Measurements from ENCODE around the gene STYK1. TPM values are rescaled to one million over a fixed set of nuclear protein-coding genes. Genes with fewer than 3 reads are reported as not detected.

Gene STYK1
- total and polyA plus RNA-seq, 9 of the 15 experiments (the other 6 are each of a cell fraction or from before 2014, with no cell fraction given): 0.31 to 1.8 (median 0.64) TPM

- no peak for TF ChIP-seq ZMIZ1 (IDR thresholded peaks at IDR 0.05; ENCODE audit: low read depth in 2 of 2, low read length in 2 of 2)
These were observed 56.0 kb downstream of the STYK1 start (continued) for GRCh38 chr12:10617863-10618262.

GRCh38 chr12:10615532-10615931 lies 58.3 kb downstream of the STYK1 start:
- Histone ChIP-seq H3K4me1 (replicated peaks in 1 of 2; ENCODE audit: control insufficient read depth in 2 of 2, insufficient read depth in 2 of 2, low read length in 2 of 2) (peaks cover 0 to 15% of the 10 kb centered on the region in 2 experiments; a peak in 3 of 5 replicates), H3K36me3 (ENCODE audit: control insufficient read depth, insufficient read depth, low read length) (peaks cover 16% of the 10 kb centered on the region; the same call in 1 of the 3 replicates), H2AFZ (ENCODE audit: low read depth, low read length) (peak overlapping the region; percentile 64), H3K27ac (ENCODE audit: extremely low read depth, low read depth, low read length) (no peak overlapping the region), H3K9me3 (replicated peaks; ENCODE audit: control insufficient read depth, insufficient read depth, low read depth, low read length) (no peaks in the 10 kb centered on the region), H3K27me3 (ENCODE audit: control insufficient read depth in 2 of 2, insufficient read depth in 2 of 2, low read length in 2 of 2) (no peaks in the 10 kb centered on the region), H3K9me1 (ENCODE audit: control insufficient read depth, insufficient read depth, low read length) (no peaks in the 10 kb centered on the region), H3K4me2 (ENCODE audit: insufficient read depth, low read length) (no peak overlapping the region), H3K79me2 (ENCODE audit: control insufficient read depth, insufficient read depth, low read length) (peaks cover 27% of the 10 kb centered on the region), H4K20me1 (replicated peaks; ENCODE audit: control insufficient read depth, insufficient read depth, low read length) (no peaks in the 10 kb centered on the region), H3K4me3 (no peak overlapping the region), H3K9ac (ENCODE audit: insufficient read depth in 1 of 2, low read depth in 2 of 2, low read length in 2 of 2) (no peak overlapping the region)
- intact Hi-C loops (cut with micrococcal nuclease) (no loop called here), in situ Hi-C loops (cut with MboI) (no loop called here)
- ChIA-PET POLR2A (no interaction called here), CTCF (ENCODE audit: low intra/inter-chr PET ratio) (no interaction called here)
- ATAC-seq (no peak), DNase-seq (ENCODE audit: extremely low read depth in 1 of 4, low spot score in 3 of 4) (peak in 1 of 4 experiments; percentile 8), FAIRE-seq (no peak)
- TF ChIP-seq CTCF (IDR thresholded peaks at IDR 0.05 in 2 of 3, conservative IDR thresholded peaks at IDR 0.05 in 1 of 3; ENCODE audit: insufficient read depth in 2 of 3, low read depth in 1 of 3, low read length in 3 of 3) (0 out of 6 replicates have a peak, but pooled peaks of 1 of the 3 experiments have one; percentile 12), SFPQ (IDR thresholded peaks at IDR 0.05; ENCODE audit: low read depth, low read length) (no peak), RBM25 (IDR thresholded peaks at IDR 0.05; ENCODE audit: low read depth, low read length, severe bottlenecking) (no peak), YY1 (IDR thresholded peaks at IDR 0.05; ENCODE audit: borderline replicate concordance in 1 of 3, control insufficient read depth in 1 of 3, extremely low read depth in 1 of 3, insufficient read depth in 3 of 3, insufficient read length in 1 of 3, insufficient replicate concordance in 2 of 3, low read depth in 1 of 3, low read length in 2 of 3) (peak in 1 of 3 experiments; percentile 49)
- no TSS peak for BruUV-seq (replicated peaks)
- WGBS (ENCODE audit: insufficient coverage, low coverage, missing lambda C conversion rate): 72% methylated on average over 4 of the region's 4 CpGs

Data from K562 (cell line).